Urinary bladder (tissue), 4 donors: ENCODE measurements around the gene CDX2. TPM values are rescaled to one million over a fixed set of nuclear protein-coding genes. Genes with fewer than 3 reads are reported as not detected.

Source experiments
- DNase-seq: peaks from one replicate; pipeline ENCODE4 v3.0.0-alpha.2; 2015; ENCODE audit errors: extremely low spot score
- H3K27ac ChIP-seq: one replicate; pipeline ENCODE4 v1.5.1; 2013; ENCODE audit warnings: low read depth, mild to moderate bottlenecking, moderate library complexity
- H3K36me3 ChIP-seq: one replicate; pipeline ENCODE4 v1.6.1; 2013; ENCODE audit warnings: mild to moderate bottlenecking, moderate library complexity; ENCODE audit not compliant: insufficient read depth
- H3K4me1 ChIP-seq: one replicate; pipeline ENCODE4 v1.6.1; 2013; ENCODE audit warnings: mild to moderate bottlenecking, moderate library complexity; ENCODE audit not compliant: insufficient read depth
- H3K4me3 ChIP-seq: one replicate; pipeline ENCODE4 v1.5.1; 2013; ENCODE audit warnings: low read depth, low read length
- WGBS: extraction: QIAGEN DNeasy Blood & Tissue Kit; methylation state at CpG from one replicate; pipeline ENCODE4 v1.1.7; 2013; 5-methylcytosine and 5-hydroxymethylcytosine counted together
- polyA plus RNA-seq: library from polyadenylated mRNA; stranded (reverse); fragments of 200-250 nt; gene quantifications from one replicate; pipeline ENCODE4 v1.2.3, GENCODE V29; 2013
- total RNA-seq: library from RNA; depleted of rRNA; stranded (reverse); fragments of >200 nt; gene quantifications from one replicate; pipeline ENCODE4 v1.2.3, GENCODE V29; 2014
- donor health status: healthy with polysubstance abuse.
- donor health status: healthy.

Gene CDX2
- total and polyA plus RNA-seq, 2 donors, result not detected

- WGBS, result under 1% methylated on average over 71 of the region's 71 CpGs
- H3K4me1 ChIP-seq, result no peaks in the 10 kb centered on the region
- no peak overlapping the region for H3K27ac ChIP-seq
- DNase-seq, result no peak
- no peaks in the 10 kb centered on the region for H3K36me3 ChIP-seq
- H3K4me3 ChIP-seq, result peak overlapping the region; percentile 27
Observed at GRCh38 chr13:27953676-27954405, 15.3 kb downstream of the CDX2 start.

- Histone ChIP-seq H3K4me3 (peak overlapping the region; percentile 27), H3K36me3 (no peaks in the 10 kb centered on the region), H3K4me1 (no peaks in the 10 kb centered on the region), H3K27ac (no peak overlapping the region)
- WGBS, result 13% methylated on average over 30 of the region's 30 CpGs
- no peak for DNase-seq
Observed at GRCh38 chr13:27952876-27953675, 16.0 kb downstream of the CDX2 start.

DNA sequence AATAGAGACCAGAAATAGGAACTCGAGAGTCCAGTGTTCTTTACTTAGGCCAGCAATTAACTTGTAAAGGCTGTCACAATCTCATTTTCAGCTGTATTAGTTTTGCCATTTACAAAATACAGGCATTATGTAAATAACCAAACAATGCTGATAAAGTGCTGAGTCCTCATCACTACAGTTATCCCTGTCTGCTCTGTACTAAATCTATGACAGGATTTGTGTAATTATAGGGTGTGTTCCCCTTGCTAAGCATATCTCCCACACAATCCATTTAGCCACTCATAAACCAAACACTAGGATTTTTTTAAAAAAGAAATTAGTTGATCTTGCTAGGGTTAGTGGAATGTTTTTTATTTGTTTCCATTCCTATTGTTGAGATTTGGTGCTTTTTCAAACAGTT, 26.1 kb downstream of the CDX2 start:
- DNase-seq, result no peak
- Histone ChIP-seq H3K27ac (no peak overlapping the region), H3K36me3 (no peaks in the 10 kb centered on the region), H3K4me1 (no peaks in the 10 kb centered on the region), H3K4me3 (no peak overlapping the region)
- 76% methylated on average over 1 of the region's 1 CpG for WGBS

GRCh38 chr13:27933580-27934328, 35.4 kb downstream of the CDX2 start:
- no peaks in the 10 kb centered on the region for H3K36me3 ChIP-seq
- no peak overlapping the region for H3K4me3 ChIP-seq
- no peak overlapping the region for H3K27ac ChIP-seq
- H3K4me1 ChIP-seq, result no peaks in the 10 kb centered on the region
- WGBS, result 69% methylated on average over 2 of the region's 2 CpGs
- DNase-seq, result no peak

GRCh38 chr13:27933118-27933517, 36.0 kb downstream of the CDX2 start:
- Histone ChIP-seq H3K4me1 (no peaks in the 10 kb centered on the region), H3K27ac (no peak overlapping the region), H3K36me3 (no peaks in the 10 kb centered on the region), H3K4me3 (no peak overlapping the region)
- no peak for DNase-seq
- WGBS, result 65% methylated on average over 1 of the region's 1 CpG

GRCh38 chr13:27929868-27930267, 39.2 kb downstream of the CDX2 start:
- H3K4me1 ChIP-seq, result no peaks in the 10 kb centered on the region
- H3K4me3 ChIP-seq, result no peak overlapping the region
- H3K36me3 ChIP-seq, result no peaks in the 10 kb centered on the region
- H3K27ac ChIP-seq, result no peak overlapping the region
- DNase-seq, result no peak

- 4% methylated on average over 48 of the region's 48 CpGs for WGBS
- Histone ChIP-seq H3K4me1 (no peaks in the 10 kb centered on the region), H3K4me3 (no peak overlapping the region), H3K27ac (no peak overlapping the region), H3K36me3 (no peaks in the 10 kb centered on the region)
- no peak for DNase-seq
Observed at GRCh38 chr13:27928805-27929753, 40.0 kb downstream of the CDX2 start.

DNA sequence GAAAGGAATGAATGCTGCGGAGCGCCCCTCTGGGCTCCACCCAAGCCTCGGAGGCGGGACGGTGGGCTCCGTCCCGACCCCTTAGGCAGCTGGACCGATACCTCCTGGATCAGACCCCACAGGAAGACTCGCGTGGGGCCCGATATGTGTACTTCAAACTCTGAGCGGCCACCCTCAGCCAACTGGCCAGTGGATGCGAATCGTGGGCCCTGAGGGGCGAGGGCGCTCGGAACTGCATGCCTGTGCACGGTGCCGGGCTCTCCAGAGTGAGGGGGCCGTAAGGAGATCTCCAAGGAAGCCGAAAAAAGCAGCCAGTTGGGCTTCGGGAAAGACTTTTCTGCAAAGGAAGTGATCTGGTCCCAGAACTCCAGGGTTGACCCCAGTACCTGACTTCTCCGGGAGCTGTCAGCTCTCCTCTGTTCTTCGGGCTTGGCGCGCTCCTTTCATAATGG, 40.7 kb downstream of the CDX2 start:
- no peaks in the 10 kb centered on the region for H3K36me3 ChIP-seq

GRCh38 chr13:27927444-27928352, 41.4 kb downstream of the CDX2 start:
- Histone ChIP-seq H3K4me3 (no peak overlapping the region), H3K36me3 (no peaks in the 10 kb centered on the region), H3K4me1 (no peaks in the 10 kb centered on the region), H3K27ac (no peak overlapping the region)
- 2% methylated on average over 53 of the region's 53 CpGs for WGBS
- DNase-seq, result no peak

More for the DNA sequence above, 40.7 kb downstream of the CDX2 start:
- Histone ChIP-seq H3K4me1 (no peaks in the 10 kb centered on the region), H3K27ac (no peak overlapping the region), H3K4me3 (no peak overlapping the region)
- no peak for DNase-seq
- WGBS, result 2% methylated on average over 26 of the region's 26 CpGs

- H3K4me1 ChIP-seq, result no peaks in the 10 kb centered on the region
- no peaks in the 10 kb centered on the region for H3K36me3 ChIP-seq
- 2% methylated on average over 35 of the region's 35 CpGs for WGBS
- DNase-seq, result no peak
- H3K4me3 ChIP-seq, result no peak overlapping the region
- H3K27ac ChIP-seq, result no peak overlapping the region
Observed at GRCh38 chr13:27926644-27927434, 42.3 kb downstream of the CDX2 start.

DNA sequence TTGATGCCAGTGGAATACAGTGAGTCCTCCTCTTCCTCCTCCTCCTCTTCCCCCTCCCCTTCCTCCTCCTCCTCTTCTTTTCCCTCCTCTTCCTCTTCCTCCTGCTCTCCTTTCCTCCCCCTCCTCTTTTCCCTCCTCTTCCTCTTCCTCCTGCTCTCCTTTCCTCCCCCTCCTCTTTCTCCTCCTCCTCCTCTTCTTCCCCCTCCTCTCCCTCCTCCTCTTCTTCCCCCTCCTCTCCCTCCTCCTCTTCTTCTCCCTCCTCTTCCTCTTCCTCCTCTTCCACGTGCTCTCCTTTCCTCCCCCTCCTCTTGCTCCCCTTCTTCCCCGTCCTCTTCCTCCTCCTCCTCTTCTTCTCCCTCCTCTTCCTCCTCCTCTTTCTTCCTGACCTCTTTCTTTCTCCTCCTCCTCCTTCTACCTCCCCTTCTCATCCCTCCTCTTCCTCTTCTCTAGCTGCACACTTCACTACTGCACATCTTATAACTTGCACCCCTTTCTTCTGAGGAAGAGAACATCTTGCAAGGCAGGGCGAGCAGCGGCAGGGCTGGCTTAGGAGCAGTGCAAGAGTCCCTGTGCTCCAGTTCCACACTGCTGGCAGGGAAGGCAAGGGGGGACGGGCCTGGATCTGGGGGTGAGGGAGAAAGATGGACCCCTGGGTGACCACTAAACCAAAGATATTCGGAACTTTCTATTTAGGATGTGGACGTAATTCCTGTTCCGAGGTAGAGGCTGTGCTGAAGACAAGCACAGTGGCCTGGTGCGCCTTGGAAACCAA, 43.7 kb downstream of the CDX2 start:
- Histone ChIP-seq H3K27ac (no peak overlapping the region), H3K36me3 (no peaks in the 10 kb centered on the region), H3K4me3 (no peak overlapping the region), H3K4me1 (no peaks in the 10 kb centered on the region)
- whole genome bisulfite sequencing, result 18% methylated on average over 9 of the region's 9 CpGs
- DNase-seq, result no peak
